PC-3 (cell line): ENCODE measurements around the gene OSBPL1A. TPM values are rescaled to one million over a fixed set of nuclear protein-coding genes. Genes with fewer than 3 reads are reported as not detected.

ENCODE experiments used
- ATAC-seq: fragments of 200-7000 bp; cut with Tn5 transposase; 2 replicates; pipeline ENCODE4 v1.9.1; 2020; ENCODE audit warnings: mild to moderate bottlenecking, moderate library complexity
- BruUV-seq: library from RNA; stranded (reverse); fragments of 400-500 nt; replicated peaks from 2 replicates; lab custom pipeline; 2021; lab: Mats Ljungman, UMichigan
- CTCF ChIA-PET: fragments of 300-600 bp; sonication (Branson Sonifier 250); formaldehyde crosslinking; loops from one replicate; lab custom pipeline; 2022; ENCODE audit warnings: antibody characterized with exemption; lab: Charles Lee
- POLR2A ChIA-PET: fragments of 300-600 bp; sonication (Branson Sonifier 250); formaldehyde crosslinking; loops from one replicate; lab custom pipeline; 2022; ENCODE audit warnings: antibody characterized with exemption; ENCODE audit not compliant: unreplicated experiment; lab: Charles Lee
- DNase-seq: peaks from one replicate; pipeline ENCODE4 v3.0.0-alpha.2; 2015
- H2AFZ ChIP-seq: fragments of 300-600 bp; sonication (generic); 2 replicates; pipeline ENCODE4 v1.6.0; 2016; ENCODE audit warnings: antibody characterized with exemption, low read length
- H3F3A ChIP-seq: fragments of 300-600 bp; sonication (generic); one replicate; pipeline ENCODE4 v1.6.0; 2017; ENCODE audit warnings: antibody characterized with exemption, low read length, control low read depth, mild to moderate bottlenecking; ENCODE audit not compliant: unreplicated experiment
- H3K27ac ChIP-seq: fragments of 300-600 bp; sonication (generic); 2 replicates; pipeline ENCODE4 v1.5.1; 2016; ENCODE audit warnings: mild to moderate bottlenecking, low read length
- H3K27me3 ChIP-seq: fragments of 300-600 bp; sonication (generic); 2 replicates; pipeline ENCODE4 v1.6.1; 2016; ENCODE audit warnings: low read length, mixed read lengths
- H3K36me3 ChIP-seq: fragments of 300-600 bp; sonication (generic); 2 replicates; pipeline ENCODE4 v1.6.1; 2016; ENCODE audit warnings: low read depth, mixed run types, low read length, mixed read lengths
- H3K4me1 ChIP-seq: fragments of 300-600 bp; sonication (generic); 2 replicates; pipeline ENCODE4 v1.5.1; 2016; ENCODE audit warnings: low read length; ENCODE audit not compliant: insufficient read depth
- H3K4me2 ChIP-seq: fragments of 300-600 bp; sonication (generic); 2 replicates; pipeline ENCODE4 v1.6.0; 2016; ENCODE audit warnings: low read length
- H3K4me3 ChIP-seq: fragments of 300-600 bp; sonication (generic); 2 replicates; pipeline ENCODE4 v1.5.1; 2016; ENCODE audit warnings: mild to moderate bottlenecking, low read length, mixed read lengths
- H3K79me2 ChIP-seq: fragments of 300-600 bp; sonication (generic); 2 replicates; pipeline ENCODE4 v1.6.1; 2017; ENCODE audit warnings: low read length, mixed read lengths
- H3K9ac ChIP-seq: fragments of 300-600 bp; sonication (generic); 2 replicates; pipeline ENCODE4 v1.6.0; 2016; ENCODE audit warnings: mild to moderate bottlenecking, low read length
- H3K9me2 ChIP-seq: fragments of 300-600 bp; sonication (generic); replicated peaks from 2 replicates; pipeline ENCODE4 v1.6.1; 2016; ENCODE audit warnings: mixed run types, low read length, mixed read lengths
- H3K9me3 ChIP-seq: fragments of 300-600 bp; sonication (generic); 2 replicates; pipeline ENCODE4 v1.6.1; 2016; ENCODE audit warnings: low read length, mixed read lengths
- H4K20me1 ChIP-seq: fragments of 300-600 bp; sonication (generic); 2 replicates; pipeline ENCODE4 v1.6.1; 2016; ENCODE audit warnings: low read length, mixed read lengths
- CTCF ChIP-seq: fragments of 300-600 bp; sonication (generic); conservative IDR thresholded peaks from 2 replicates; pipeline ENCODE4 v1.5.1; 2017; ENCODE audit warnings: antibody characterized with exemption, low read depth, mild to moderate bottlenecking, low read length
- EZH2 ChIP-seq: fragments of 300-600 bp; sonication (generic); IDR thresholded peaks from one replicate; pipeline ENCODE4 v1.6.1; 2017; ENCODE audit warnings: antibody characterized with exemption, mild to moderate bottlenecking, low read length; ENCODE audit not compliant: unreplicated experiment
- EZH2phosphoT487 ChIP-seq: fragments of 300-600 bp; sonication (generic); IDR thresholded peaks from 2 replicates; pipeline ENCODE4 v1.6.1; 2018; ENCODE audit warnings: mild to moderate bottlenecking, antibody characterized with exemption, low read length, borderline replicate concordance
- intact Hi-C: fragments of 100-400 bp; cut with micrococcal nuclease; formaldehyde crosslinking; loops from 2 replicates; pipeline ENCODE4 v1.9.0; 2023
- total RNA-seq: library from RNA; depleted of rRNA; stranded (reverse); fragments of >200 nt; gene quantifications from 2 replicates; pipeline ENCODE4 v1.2.3, GENCODE V29; 2014

Gene OSBPL1A
- total RNA-seq, 1 experiment from 2014 or later, result 39.7 TPM

- DNase-seq (no peak), ATAC-seq (no peak)
- H3K4me1 ChIP-seq, result no peaks in the 10 kb centered on the region
- ChIA-PET CTCF (no interaction called here), POLR2A (no interaction called here)
- H3K9ac ChIP-seq, result no peak overlapping the region
- intact Hi-C loops, result no loop called here
- H3K27me3 ChIP-seq, result no peaks in the 10 kb centered on the region
- BruUV-seq, result no TSS peak
- no peak overlapping the region for H3K4me3 ChIP-seq
- H3K9me2 ChIP-seq, result no peaks in the 10 kb centered on the region
- H3K79me2 ChIP-seq, result peaks cover 64% of the 10 kb centered on the region
- TF ChIP-seq EZH2 (no peak), EZH2phosphoT487 (no peak), CTCF (no peak)
- no peak overlapping the region for H2AFZ ChIP-seq
- H3K9me3 ChIP-seq, result peaks cover 5% of the 10 kb centered on the region; the same call in 1 of the 2 replicates
- H3F3A ChIP-seq, result no peaks in the 10 kb centered on the region
- H4K20me1 ChIP-seq, result no peaks in the 10 kb centered on the region
- no peak overlapping the region for H3K4me2 ChIP-seq
- H3K27ac ChIP-seq, result no peak overlapping the region
- 0 out of 2 replicates have a peak, but pooled peaks cover 4% of the 10 kb centered on the region for H3K36me3 ChIP-seq
Measured at GRCh38 chr18:24254071-24254470, 143.6 kb downstream of the OSBPL1A start.

GRCh38 chr18:24249716-24250115, 147.9 kb downstream of the OSBPL1A start:
- no TSS peak for BruUV-seq

More at GRCh38 chr18:24249716-24250115, 147.9 kb downstream of the OSBPL1A start:
- Histone ChIP-seq H3K9me3 (no peaks in the 10 kb centered on the region), H3K9ac (no peak overlapping the region), H3K9me2 (no peaks in the 10 kb centered on the region), H3K36me3 (no peaks in the 10 kb centered on the region), H3K4me2 (no peak overlapping the region), H3K4me3 (no peak overlapping the region), H4K20me1 (no peaks in the 10 kb centered on the region), H3K27ac (no peak overlapping the region), H2AFZ (no peak overlapping the region), H3F3A (no peaks in the 10 kb centered on the region), H3K79me2 (peaks cover 43% of the 10 kb centered on the region), H3K27me3 (no peaks in the 10 kb centered on the region), H3K4me1 (no peaks in the 10 kb centered on the region)
- TF ChIP-seq CTCF (no peak), EZH2phosphoT487 (no peak), EZH2 (no peak)
- CTCF ChIA-PET, result no interaction called here
- POLR2A ChIA-PET, result no interaction called here
- intact Hi-C loops, result no loop called here
- ATAC-seq (no peak), DNase-seq (no peak)
